K562 (cell line): Measurements from ENCODE around the gene ACOT7. TPM values are rescaled to one million over a fixed set of nuclear protein-coding genes. Genes with fewer than 3 reads are reported as not detected.

ENCODE experiments used
- BHLHE40 ChIP-seq: IDR thresholded peaks from 2 replicates; pipeline ENCODE4 v1.6.1; 2011; ENCODE audit warnings: low read length, improper control_type of control experiment
- CREB1 ChIP-seq, 2 experiments: sonication (generic) in 1 of 2; formaldehyde crosslinking in 1 of 2; IDR thresholded peaks; 2 replicates each; pipeline versions ENCODE4 v1.6.1 to v1.8.0; 2012 to 2022; ENCODE audit warnings: inconsistent platforms in 1 of 2, mild to moderate bottlenecking in 1 of 2, missing genetic modification reagents in 1 of 2, moderate library complexity in 1 of 2
- CXXC5 ChIP-seq: fragments of 250-450 bp; sonication (Bioruptor Pico); IDR thresholded peaks from 2 replicates; pipeline ENCODE4 v1.8.0; 2022; ENCODE audit warnings: inconsistent platforms, mild to moderate bottlenecking, moderate library complexity
- DPF2 ChIP-seq: fragments of 450-650 bp; IDR thresholded peaks from 2 replicates; pipeline ENCODE4 v1.6.1; 2016
- ERF ChIP-seq: fragments of 450-650 bp; formaldehyde crosslinking; IDR thresholded peaks from 2 replicates; pipeline ENCODE4 v1.4.0; 2020; ENCODE audit warnings: mild to moderate bottlenecking, mixed read lengths
- HDAC6 ChIP-seq: IDR thresholded peaks from 2 replicates; pipeline ENCODE4 v1.6.1; 2012; ENCODE audit warnings: low read depth, mild to moderate bottlenecking, control low read depth, inconsistent platforms, low read length, moderate library complexity
- IRF2 ChIP-seq: sonication (generic); formaldehyde crosslinking; IDR thresholded peaks from 2 replicates; pipeline ENCODE4 v1.8.1; 2022; ENCODE audit warnings: mild to moderate bottlenecking, missing genetic modification reagents
- L3MBTL2 ChIP-seq: fragments of 450-650 bp; IDR thresholded peaks from 2 replicates; pipeline ENCODE4 v1.6.1; 2016; ENCODE audit warnings: mild to moderate bottlenecking, moderate library complexity
- MAX ChIP-seq: sonication (generic); formaldehyde crosslinking; IDR thresholded peaks from 2 replicates; pipeline ENCODE4 v1.9.0; 2022; ENCODE audit warnings: mild to moderate bottlenecking, missing genetic modification reagents
- NFIC ChIP-seq: fragments of 450-650 bp; IDR thresholded peaks from 2 replicates; pipeline ENCODE4 v1.6.1; 2017; ENCODE audit warnings: mild to moderate bottlenecking, inconsistent platforms
- NONO ChIP-seq, 2 experiments: fragments of 200-400 bp in 1 of 2; fragments of 450-650 bp in 1 of 2; formaldehyde crosslinking in 1 of 2; IDR thresholded peaks; 2 replicates each; pipeline ENCODE4 v1.6.1; 2017; ENCODE audit warnings: low read depth in 2 of 2, mild to moderate bottlenecking in 2 of 2, moderate library complexity in 2 of 2, low read length in 1 of 2
- NR4A1 ChIP-seq, 2 experiments: fragments of 250-450 bp in 1 of 2; fragments of 450-650 bp in 1 of 2; sonication (Bioruptor Pico) in 1 of 2; IDR thresholded peaks; 2 replicates each; pipeline versions ENCODE4 v1.4.0 to v1.6.1; 2016 to 2020; ENCODE audit warnings: mild to moderate bottlenecking in 2 of 2, missing compliant biosample characterization in 1 of 2, missing genetic modification characterization in 1 of 2, moderate library complexity in 1 of 2
- PCBP1 ChIP-seq: fragments of 200-400 bp; formaldehyde crosslinking; IDR thresholded peaks from 2 replicates; pipeline ENCODE4 v1.6.1; 2018; ENCODE audit warnings: mild to moderate bottlenecking, low read depth, low read length; ENCODE audit not compliant: poor library complexity, severe bottlenecking
- PHF8 ChIP-seq: fragments of 200-600 bp; sonication (generic); IDR thresholded peaks from 2 replicates; pipeline ENCODE4 v1.6.1; 2012; ENCODE audit warnings: mixed run types, mild to moderate bottlenecking, inconsistent platforms, low read length, moderate library complexity, borderline replicate concordance
- RBM25 ChIP-seq: fragments of 200-400 bp; formaldehyde crosslinking; IDR thresholded peaks from 2 replicates; pipeline ENCODE4 v1.6.1; 2018; ENCODE audit warnings: low read length, low read depth, moderate library complexity; ENCODE audit not compliant: severe bottlenecking
- THAP12 ChIP-seq: fragments of 250-450 bp; sonication (Bioruptor Pico); IDR thresholded peaks from 2 replicates; pipeline ENCODE4 v1.9.0; 2021; ENCODE audit warnings: mild to moderate bottlenecking, inconsistent platforms
- TRIM24 ChIP-seq, 2 experiments: fragments of 450-650 bp; IDR thresholded peaks; 2 replicates each; pipeline ENCODE4 v1.6.1; 2016
- VEZF1 ChIP-seq: fragments of 200-800 bp; sonication (Bioruptor generic); IDR thresholded peaks from 2 replicates; pipeline ENCODE4 v1.6.1; 2017; ENCODE audit warnings: missing genetic modification characterization, missing compliant biosample characterization
- ZFX ChIP-seq: sonication (generic); formaldehyde crosslinking; IDR thresholded peaks from 2 replicates; pipeline ENCODE4 v1.8.0; 2022; ENCODE audit warnings: mild to moderate bottlenecking, missing genetic modification reagents, moderate library complexity
- ZNF511 ChIP-seq: sonication (generic); formaldehyde crosslinking; IDR thresholded peaks from 2 replicates; pipeline ENCODE4 v1.8.0; 2022; ENCODE audit warnings: mild to moderate bottlenecking, missing genetic modification reagents
- ZNF586 ChIP-seq: fragments of 450-650 bp; formaldehyde crosslinking; conservative IDR thresholded peaks from 2 replicates; pipeline ENCODE4 v1.4.0; 2020; ENCODE audit warnings: mild to moderate bottlenecking, moderate library complexity
- polyA plus RNA-seq, 8 experiments: library from polyadenylated mRNA; depleted of rRNA in 4 of 8; stranded (reverse) in 5 of 8; unstranded in 3 of 8; fragments of >200 nt; fragmentation: Nextera tagmentation in 2 of 8; fragmentation: Illumina TruSeq in 1 of 8; extraction: Ambion mirVana in 2 of 8; extraction: Trizol in 1 of 8; gene quantifications; 2 replicates each; pipeline versions ENCODE4 v1.2.1 to v1.2.3, GENCODE V29; 2011 to 2014; ENCODE audit warnings: inconsistent platforms in 1 of 8, missing spikeins in 1 of 8
- total RNA-seq, 7 experiments: library from RNA; depleted of rRNA in 6 of 7; stranded (reverse); fragments of >200 nt in 6 of 7; fragmentation: Illumina TruSeq in 2 of 7; extraction: Trizol in 2 of 7; gene quantifications; 2 replicates each; pipeline versions ENCODE4 v1.2.1 to v1.2.3, GENCODE V29; 2011 to 2021; ENCODE audit warnings: low replicate concordance in 1 of 7

ACOT7 gene
- total and polyA plus RNA-seq, 9 of the 15 experiments (the other 6 are each of a cell fraction or from before 2014, with no cell fraction given) = 7.0 to 92.6 (median 37.2) TPM

GRCh38 chr1:6424619-6425593 is 31.3 kb upstream of the ACOT7 start, which contains the start of gene ESPN (continued):
- TF ChIP-seq VEZF1 (CRISPR knock-in tag) (peak; percentile 77), DPF2 (no peak), L3MBTL2 (peak; percentile 85), MAX (CRISPR knock-in tag) (peak; percentile 82), NONO (IDR thresholded peaks at IDR 0.05; ENCODE audit: low read depth in 2 of 2, low read length in 1 of 2) (peak in 1 of 2 experiments; percentile 80; a peak in 2 of 4 replicates), CXXC5 (CRISPR knock-in tag) (peak; percentile 81), CREB1 (IDR thresholded peaks at IDR 0.05) (no peak), CREB1 (CRISPR knock-in tag; IDR thresholded peaks at IDR 0.05) (0 out of 2 replicates have a peak, but pooled peaks have one; percentile 31), RBM25 (no peak), TRIM24 (IDR thresholded peaks at IDR 0.05) (no peak; a peak in 1 of 4 replicates), ERF (CRISPR knock-in tag) (0 out of 2 replicates have a peak, but pooled peaks have one; percentile 44), PHF8 (peak; percentile 57; the same call in 1 of the 2 replicates), ZFX (CRISPR knock-in tag) (peak; percentile 43; the same call in 1 of the 2 replicates), IRF2 (CRISPR knock-in tag) (peak; percentile 53; the same call in 1 of the 2 replicates), NR4A1 (CRISPR knock-in tag; IDR thresholded peaks at IDR 0.05) (no peak), NR4A1 (tag; IDR thresholded peaks at IDR 0.05) (peak; percentile 38; the same call in 1 of the 2 replicates), NFIC (peak; percentile 63; the same call in 1 of the 2 replicates), ZNF586 (CRISPR knock-in tag) (no peak), ZNF511 (CRISPR knock-in tag) (peak; percentile 69; the same call in 1 of the 2 replicates), HDAC6 (peak; percentile 89; the same call in 1 of the 2 replicates), THAP12 (CRISPR knock-in tag) (peak; percentile 43), BHLHE40 (peak; percentile 37), PCBP1 (peak; percentile 28)
